Sigmoid colon (tissue), 4 donors: ENCODE data around the gene PTRH1.

ENCODE experiments used
- CTCF ChIP-seq, 4 experiments: fragments of 450-650 bp in 3 of 4; fragments of 200-600 bp in 1 of 4; IDR thresholded peaks; one replicate each; pipeline ENCODE4 v1.5.1; 2016 to 2019; ENCODE audit warnings: antibody characterized with exemption in 4 of 4, mild to moderate bottlenecking in 3 of 4, moderate library complexity in 2 of 4
- EP300 ChIP-seq, 4 donors: sonication (generic); formaldehyde crosslinking; IDR thresholded peaks; one replicate each; pipeline ENCODE4 v1.6.1; 2017; ENCODE audit warnings: antibody characterized with exemption in 4 of 4
- POLR2A ChIP-seq, 2 donors: fragments of 450-650 bp; IDR thresholded peaks; one replicate each; pipeline ENCODE4 v1.6.1; 2016; ENCODE audit warnings: antibody characterized with exemption in 2 of 2, mild to moderate bottlenecking in 2 of 2, moderate library complexity in 2 of 2

- TF ChIP-seq CTCF (IDR thresholded peaks at IDR 0.05) (no peak), POLR2A (IDR thresholded peaks at IDR 0.05) (no peak), EP300 (IDR thresholded peaks at IDR 0.05) (no peak)
These were observed 14.8 kb upstream of the PTRH1 start for GRCh38 chr9:127730262-127730661.
